Effector CD4-positive, alpha-beta T cell (primary cell): Measurements from ENCODE around the gene SLC43A1.

Experiments
- DNase-seq: peaks from one replicate; pipeline ENCODE4 v3.0.0-alpha.2; 2020

Gene SLC43A1

GRCh38 chr11:57477507-57478189, 37.9 kb downstream of the SLC43A1 start:
- no peak for DNase-seq

DNA sequence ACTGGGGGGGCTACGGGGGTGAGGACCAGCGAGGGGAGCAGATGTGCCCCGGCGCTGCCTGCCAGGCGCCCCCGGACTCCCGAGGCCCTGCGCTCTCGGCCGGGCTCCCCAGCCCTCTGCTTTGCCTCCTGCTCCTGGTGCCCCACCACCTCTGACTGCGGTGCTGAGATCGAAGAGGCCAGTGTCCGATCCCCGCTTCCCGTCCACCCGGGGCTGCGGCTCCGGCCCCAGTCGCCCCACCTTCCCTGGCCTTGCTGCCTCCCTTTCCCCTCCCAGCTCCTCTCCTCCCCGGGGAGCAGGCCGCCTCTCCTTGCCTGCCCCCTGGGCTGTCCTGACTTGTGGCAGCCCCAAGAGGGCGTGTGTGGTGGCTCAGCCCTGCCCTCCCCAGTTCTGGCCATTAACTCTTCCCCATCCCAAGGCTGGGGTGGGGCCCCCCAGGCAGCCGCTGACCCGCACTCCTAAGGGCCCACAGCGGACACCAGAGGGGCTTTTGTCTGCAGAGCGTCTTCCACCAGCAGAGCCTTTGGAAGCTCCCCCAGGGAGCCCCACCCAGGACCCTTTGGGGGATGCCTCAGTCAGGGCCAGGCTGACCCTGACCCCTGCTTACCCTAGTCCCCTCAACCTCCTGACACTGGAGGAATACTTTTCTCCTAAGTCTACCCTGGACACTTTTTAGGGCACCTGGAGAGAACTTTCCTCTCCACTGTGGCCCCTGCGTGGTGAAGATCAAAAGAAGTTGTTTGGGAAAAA, 38.6 kb downstream of the SLC43A1 start:
- DNase-seq: no peak

- DNase-seq: no peak
Measured at GRCh38 chr11:57476047-57476756, 39.3 kb downstream of the SLC43A1 start.

GRCh38 chr11:57475671-57476046, 39.8 kb downstream of the SLC43A1 start:
- DNase-seq: no peak

GRCh38 chr11:57475191-57475590, 40.3 kb downstream of the SLC43A1 start:
- no peak for DNase-seq

DNA sequence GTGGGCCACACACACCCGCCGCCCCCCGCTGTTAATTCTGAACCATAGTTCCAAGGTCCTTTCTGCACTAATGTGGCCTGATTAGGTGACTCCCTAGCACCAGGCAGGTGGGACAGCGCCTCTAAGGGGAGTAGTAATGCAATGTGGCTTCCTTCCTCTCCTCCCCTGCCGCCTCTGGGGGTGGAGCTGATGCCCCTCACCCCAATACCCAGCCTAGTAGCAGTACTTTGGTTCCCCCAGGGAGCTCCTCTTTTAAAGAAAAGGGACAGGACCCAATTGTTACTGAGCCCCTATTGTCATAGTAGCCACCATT, 40.7 kb downstream of the SLC43A1 start:
- DNase-seq: no peak

- no peak for DNase-seq
Measured at GRCh38 chr11:57474017-57474802, 41.3 kb downstream of the SLC43A1 start.

GRCh38 chr11:57473285-57473841, 42.1 kb downstream of the SLC43A1 start:
- no peak for DNase-seq

DNA sequence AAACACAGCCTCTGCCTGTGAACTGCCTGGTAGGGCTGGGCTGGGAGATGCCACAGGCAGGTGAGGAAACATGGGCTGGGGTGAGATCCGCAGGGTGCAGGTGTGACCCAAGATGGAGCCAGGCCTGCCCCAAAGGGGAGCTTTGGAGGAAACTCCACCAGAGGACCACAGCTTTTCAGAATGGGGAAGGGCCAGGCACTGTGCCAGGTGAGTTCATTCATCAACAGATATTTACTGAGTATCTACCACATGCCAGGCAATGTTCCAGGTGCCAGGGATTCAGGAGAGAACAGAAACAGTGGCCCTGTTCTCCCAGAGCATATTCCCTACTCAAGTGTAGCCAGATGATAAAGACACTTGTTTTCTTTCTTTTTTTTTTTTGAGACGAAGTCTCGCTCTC, 44.0 kb downstream of the SLC43A1 start:
- no peak for DNase-seq

- no peak for DNase-seq
Measured at GRCh38 chr11:57469268-57469667, 46.2 kb downstream of the SLC43A1 start.

DNA sequence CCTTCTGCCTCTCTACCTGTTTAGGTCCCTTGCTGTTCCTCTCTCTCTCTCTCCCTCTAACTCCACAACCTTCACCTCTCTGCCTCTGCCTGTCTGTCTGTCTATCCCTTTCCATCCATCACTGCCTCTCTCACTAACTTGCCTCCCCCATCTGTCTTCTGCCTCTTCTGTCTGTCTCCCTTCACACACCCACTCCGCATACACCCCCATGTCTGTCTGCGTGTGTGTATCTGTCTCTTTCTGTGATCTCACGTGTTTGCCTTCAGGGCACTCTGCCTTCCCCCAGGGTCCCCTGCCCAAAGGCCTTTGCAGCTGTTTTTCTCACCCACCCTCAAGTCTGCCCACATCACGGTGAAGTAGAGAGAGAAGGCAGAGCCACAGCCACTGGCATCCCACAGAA, 47.2 kb downstream of the SLC43A1 start:
- no peak for DNase-seq

DNA sequence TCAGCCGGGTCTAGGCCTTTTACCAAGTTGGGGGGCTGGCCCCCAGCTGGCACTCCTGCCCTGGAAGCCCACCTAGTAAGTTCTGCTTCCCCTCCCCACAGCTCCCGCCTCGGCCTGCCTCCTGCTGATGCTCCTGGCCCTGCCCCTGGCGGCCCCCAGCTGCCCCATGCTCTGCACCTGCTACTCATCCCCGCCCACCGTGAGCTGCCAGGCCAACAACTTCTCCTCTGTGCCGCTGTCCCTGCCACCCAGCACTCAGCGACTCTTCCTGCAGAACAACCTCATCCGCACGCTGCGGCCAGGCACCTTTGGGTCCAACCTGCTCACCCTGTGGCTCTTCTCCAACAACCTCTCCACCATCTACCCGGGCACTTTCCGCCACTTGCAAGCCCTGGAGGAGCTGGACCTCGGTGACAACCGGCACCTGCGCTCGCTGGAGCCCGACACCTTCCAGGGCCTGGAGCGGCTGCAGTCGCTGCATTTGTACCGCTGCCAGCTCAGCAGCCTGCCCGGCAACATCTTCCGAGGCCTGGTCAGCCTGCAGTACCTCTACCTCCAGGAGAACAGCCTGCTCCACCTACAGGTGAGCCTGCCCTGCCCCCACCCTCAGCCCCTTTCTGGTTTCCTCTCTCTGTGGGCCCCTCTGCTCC, 47.9 kb downstream of the SLC43A1 start:
- DNase-seq: no peak

- no peak for DNase-seq
Measured at GRCh38 chr11:57466680-57467079, 48.8 kb downstream of the SLC43A1 start.

DNA sequence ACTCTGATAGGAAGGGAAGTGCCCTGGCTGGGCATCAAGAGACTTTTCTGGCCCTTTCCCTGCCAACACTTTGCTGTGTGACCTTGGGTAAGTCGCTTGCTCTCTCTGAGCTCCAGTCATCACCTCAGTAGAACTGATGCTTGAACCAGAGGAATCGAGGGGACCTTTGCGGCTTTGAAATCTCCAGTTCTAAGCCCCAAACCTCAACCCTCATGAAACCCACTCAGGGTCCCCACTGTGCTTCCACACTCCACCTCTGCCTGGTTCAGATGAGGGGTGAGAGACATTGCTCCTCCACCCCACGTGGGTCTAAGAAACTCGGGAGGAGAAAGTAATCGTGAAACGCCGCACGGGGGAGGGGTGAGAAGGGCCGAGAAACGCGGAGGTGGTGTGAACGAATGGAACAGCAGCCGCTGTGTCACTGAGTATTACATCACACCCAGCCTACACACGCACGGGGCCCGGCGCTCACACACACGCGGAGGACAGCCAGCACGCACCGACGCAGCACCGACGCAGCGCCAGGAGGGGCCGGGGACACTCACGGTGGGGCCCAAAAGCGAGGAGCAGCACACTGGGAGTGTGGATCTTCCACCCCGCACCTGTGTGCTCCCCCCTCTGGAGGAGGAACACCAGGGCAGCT, 50.8 kb downstream of the SLC43A1 start:
- no peak for DNase-seq

DNA sequence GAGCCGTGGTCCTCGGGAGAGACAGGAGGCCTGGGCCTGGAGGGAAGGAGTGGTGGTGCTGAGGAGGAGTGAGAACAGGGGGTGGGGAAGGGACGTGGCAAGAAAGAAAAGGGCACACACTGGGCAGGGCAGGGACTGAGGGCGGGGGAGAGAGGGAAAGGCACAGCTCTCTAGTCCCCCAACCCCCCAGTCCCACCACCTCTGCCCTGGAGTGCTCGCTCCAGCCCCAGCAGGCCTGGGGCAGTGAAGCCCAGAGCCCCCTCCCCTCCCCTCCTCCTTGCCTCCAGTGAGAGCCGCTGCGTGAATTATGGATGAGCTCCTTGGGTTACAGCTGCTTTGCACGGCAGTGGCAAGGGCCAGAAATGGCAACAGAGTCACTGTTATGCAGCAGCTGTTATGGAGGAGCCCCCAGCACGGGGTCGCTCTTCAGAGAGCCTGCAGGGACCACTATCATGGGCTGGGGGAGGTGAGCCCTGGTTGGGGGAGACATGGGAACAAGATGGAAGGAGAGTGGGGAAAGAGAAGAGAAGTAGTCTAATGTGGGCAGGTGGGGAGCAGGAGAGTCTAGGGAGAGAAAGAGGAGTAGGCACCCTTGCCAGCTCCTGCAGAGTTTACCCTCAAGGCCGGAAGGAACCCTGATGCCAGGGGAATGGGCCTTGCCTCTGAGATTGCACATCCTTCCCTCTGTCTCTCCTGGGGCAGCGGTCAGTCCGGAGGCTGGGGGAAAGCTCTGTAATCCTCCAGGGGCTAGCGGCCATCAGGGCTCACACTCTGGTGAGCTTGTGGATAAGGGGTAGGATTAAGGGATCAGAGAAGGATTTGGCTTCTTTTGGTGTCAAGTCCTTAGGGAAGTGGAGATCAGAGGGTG, 51.6 kb downstream of the SLC43A1 start:
- DNase-seq: no peak

- no peak for DNase-seq
Measured at GRCh38 chr11:57462597-57462996, 52.9 kb downstream of the SLC43A1 start.

GRCh38 chr11:57461841-57462489, 53.5 kb downstream of the SLC43A1 start:
- DNase-seq: no peak

- DNase-seq: no peak
Measured at GRCh38 chr11:57460758-57461749, 54.4 kb downstream of the SLC43A1 start.
